GM18502 (cell line): Measurements from ENCODE around the gene DSCAM.

ENCODE experiments used
- ATAC-seq: cut with Tn5 transposase; IDR thresholded peaks from one replicate; pipeline ENCODE4 v1.9.1; 2021; ENCODE audit warnings: mild to moderate bottlenecking; ENCODE audit not compliant: unreplicated experiment, poor library complexity

DSCAM gene

DNA sequence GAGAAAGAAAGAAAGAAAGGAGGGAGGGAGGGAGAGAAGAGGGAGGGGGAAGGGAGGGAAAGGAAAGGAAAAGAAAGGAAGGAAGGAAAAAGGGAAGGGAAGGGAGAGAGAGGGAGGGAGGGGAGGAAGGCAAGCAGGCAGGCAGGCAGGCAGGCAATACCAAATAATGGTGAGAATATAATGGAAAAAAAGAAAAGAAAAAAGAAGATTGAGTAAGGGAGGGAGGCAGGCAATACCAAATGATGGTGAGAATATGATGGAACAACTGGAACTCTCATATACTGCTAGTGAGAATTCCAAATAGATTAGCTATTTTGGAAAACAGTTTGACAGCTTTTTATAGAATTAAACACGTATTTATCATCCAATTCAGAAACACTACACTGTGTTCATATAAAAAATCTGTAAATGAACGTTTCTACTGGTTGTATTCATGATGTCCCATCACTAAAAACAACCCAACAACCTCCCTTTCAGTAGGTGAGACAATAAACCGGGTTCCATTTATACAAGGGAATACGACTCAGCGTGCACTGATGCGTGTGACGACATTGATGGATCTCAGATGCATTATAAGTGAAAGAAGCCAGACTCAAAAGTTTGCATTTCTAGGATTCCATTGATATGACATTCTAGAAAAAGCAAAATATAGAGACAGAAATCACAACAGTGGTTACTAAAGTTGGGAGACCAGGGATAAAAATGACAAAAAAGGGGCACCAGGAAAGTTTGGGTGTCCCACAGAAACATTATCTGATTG lies 226.4 kb downstream of the DSCAM start:
- no peak for ATAC-seq

DNA sequence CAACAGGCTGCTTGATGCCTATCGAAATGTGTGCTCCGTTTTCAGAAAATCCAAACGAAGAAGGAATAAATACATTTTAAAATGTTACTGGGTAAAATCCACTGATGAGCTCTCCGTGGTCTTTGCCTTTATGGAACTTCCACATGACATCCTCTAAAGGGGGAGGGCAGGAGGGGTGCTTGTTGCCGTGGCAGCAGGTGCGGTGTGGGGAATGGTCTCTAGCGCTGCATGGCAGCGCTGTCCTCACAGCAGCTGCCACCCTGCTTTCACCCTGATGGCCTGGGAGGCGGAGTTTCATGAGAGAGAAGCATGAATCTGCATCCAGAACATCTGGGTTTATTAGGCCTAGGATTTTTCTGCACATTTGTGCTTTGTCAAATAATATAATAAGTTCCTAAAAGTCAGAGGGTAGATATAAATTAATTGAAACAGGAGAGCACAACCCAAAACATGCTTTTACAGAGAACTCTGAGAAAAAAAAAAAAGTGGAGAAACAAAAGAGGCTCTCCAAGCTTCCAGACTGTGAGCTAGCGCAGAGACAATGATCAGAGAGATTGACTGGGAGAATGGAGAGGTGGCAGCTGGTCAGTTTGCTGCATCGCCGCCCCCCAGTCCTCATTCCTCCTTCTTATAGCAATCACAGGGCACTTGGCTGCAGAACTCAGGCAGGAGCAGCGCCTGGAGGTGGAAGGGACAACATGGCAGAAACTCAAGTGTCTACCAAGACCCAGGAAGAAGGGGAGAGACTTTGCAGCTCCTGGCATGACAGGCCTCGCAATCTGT lies 228.6 kb downstream of the DSCAM start:
- ATAC-seq, result no peak

- ATAC-seq, result no peak
These were observed 230.6 kb downstream of the DSCAM start for GRCh38 chr21:40616377-40616704.

GRCh38 chr21:40615505-40616376 lies 231.2 kb downstream of the DSCAM start:
- no peak for ATAC-seq

DNA sequence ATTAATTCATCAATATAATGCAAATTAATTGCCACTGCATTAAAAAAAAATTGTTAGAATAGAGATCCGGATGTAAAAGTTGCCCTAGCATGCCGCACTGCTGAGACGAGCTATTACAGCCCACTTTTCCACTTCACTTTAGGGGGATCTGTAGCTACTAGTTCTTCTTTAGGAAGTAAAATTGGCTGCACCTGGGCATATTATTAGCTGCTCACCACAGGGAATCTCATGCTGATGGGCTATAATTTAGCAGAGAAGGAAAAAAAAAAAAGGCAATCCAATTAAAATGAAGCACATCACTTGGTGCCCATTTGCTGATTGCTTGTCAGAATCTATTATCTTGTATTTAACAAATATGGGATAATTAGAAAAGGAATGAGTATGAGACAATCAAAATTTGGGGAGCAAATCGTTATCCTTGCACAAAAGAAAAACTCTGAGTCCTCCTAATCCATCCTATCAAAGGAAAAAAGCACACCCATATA lies 233.4 kb downstream of the DSCAM start:
- ATAC-seq, result no peak

DNA sequence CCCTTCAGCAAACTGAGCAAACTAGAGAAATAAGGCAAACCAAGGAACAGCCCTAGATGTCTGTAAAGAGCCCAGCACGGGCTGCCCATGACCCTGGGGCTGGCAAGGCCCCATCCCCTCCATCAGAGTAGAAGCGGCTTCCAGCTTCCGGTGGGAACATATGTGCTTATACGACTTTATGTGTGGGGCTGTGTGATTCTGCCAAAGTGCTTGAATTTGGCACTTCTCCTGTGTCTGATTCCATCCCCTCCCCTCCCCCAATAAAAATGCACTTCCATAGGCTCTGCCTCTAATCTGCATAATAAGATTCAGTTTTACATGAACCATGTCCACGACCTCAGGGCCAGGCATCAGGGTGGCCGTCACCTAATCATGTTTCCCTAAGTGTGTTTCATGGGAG lies 236.6 kb downstream of the DSCAM start:
- no peak for ATAC-seq

DNA sequence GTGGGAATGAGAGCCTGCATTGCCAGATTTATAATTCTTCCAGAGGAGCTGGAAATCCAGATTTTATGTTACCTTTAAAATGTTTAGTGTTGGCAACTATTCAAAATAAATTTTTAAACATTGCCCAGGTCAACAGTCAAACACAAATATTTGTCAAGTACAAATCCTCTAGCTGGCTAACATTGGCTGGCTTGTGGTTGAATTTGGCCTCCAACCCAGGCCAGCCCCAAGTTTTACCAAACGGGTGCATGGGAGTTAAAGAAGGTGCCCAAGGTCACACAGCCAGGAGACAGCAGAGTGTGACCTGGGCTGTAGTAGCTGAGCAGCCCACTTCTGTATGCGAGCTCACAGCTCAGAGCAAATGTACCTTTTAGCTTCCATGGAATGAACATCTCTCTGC lies 240.6 kb downstream of the DSCAM start:
- ATAC-seq, result no peak

DNA sequence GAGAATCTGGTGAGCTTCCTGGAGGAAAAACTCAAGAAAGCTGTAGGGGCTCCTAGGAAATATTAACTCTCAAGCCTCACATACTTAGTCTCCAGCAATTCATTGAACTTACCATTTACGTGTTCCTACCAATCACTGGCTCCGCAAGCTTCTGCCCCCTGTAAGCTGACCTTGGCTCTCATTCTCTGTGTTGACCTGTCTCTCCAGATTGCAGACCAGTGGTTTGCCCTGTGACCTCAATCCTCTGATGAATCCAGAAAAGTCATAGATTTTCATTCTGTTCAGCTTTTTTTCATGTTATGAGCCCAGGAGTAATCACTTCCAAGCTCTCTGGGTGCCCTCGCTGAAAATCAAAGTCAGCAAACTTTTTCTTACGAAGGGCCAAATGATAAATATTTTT lies 241.9 kb downstream of the DSCAM start:
- no peak for ATAC-seq

DNA sequence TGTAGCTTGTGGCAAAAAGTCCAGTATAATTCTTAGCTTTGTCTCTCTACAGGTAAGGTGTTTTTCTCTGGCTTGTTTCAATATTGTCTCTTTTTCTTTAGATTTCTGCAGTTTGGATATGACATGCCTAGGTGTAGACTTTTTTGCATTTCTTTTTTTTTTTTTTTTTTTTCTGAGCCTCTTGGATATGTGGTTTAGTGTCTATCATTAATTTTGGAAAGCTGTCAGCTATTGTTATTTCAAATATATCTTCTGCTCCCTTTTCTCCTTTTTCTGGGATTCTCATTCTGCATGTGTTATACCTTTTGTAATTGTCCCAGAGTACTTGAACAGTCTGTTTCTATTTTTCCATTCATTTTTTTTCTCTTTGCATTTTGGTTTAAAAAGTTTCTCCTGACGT lies 243.2 kb downstream of the DSCAM start:
- no peak for ATAC-seq

- no peak for ATAC-seq
These were observed 244.9 kb downstream of the DSCAM start for GRCh38 chr21:40602080-40602479.

- no peak for ATAC-seq
These were observed 251.2 kb downstream of the DSCAM start for GRCh38 chr21:40595806-40596205.

- ATAC-seq, result no peak
These were observed 259.1 kb downstream of the DSCAM start for GRCh38 chr21:40587736-40588346.

- no peak for ATAC-seq
These were observed 260.4 kb downstream of the DSCAM start for GRCh38 chr21:40586575-40586974.

DNA sequence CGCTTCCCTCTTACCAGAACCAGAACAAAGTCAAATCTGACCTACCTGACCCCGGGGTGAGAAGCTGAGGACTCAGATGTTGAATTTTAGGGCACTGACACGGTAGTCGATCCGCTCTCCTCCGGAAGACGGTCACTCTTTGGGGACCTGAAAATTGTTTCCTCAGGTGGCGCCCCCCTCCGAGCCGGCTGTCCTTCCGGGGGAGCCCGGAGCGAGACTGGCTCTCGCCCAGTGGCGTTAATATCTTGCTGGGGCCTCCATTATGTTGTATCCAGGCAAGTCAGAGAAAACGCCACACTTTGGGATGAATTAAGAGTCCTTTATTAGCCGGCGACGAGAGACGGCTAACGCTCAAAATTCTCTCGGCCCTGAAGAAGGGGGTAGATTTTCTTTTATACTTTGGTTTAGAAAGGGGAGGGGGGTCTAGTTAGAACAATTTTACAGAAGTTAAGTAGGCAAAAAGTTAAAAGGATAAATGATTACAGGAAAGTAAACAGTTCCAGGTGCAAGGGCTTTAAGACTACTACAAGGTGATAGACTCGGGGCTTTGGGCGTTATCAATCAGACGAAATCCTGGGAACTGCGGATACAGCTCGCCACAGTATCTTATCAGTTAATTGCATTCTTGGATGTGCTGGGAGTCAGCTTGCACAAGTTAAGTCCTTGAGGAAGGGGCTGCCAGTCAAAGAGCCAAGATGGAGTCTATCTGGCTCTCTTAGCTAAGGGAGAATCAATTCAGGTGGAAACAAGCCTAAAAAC lies 269.5 kb downstream of the DSCAM start:
- ATAC-seq, result no peak

GRCh38 chr21:40575976-40576375 lies 271.0 kb downstream of the DSCAM start:
- no peak for ATAC-seq

- ATAC-seq, result no peak
These were observed 277.6 kb downstream of the DSCAM start for GRCh38 chr21:40569357-40569756.

DNA sequence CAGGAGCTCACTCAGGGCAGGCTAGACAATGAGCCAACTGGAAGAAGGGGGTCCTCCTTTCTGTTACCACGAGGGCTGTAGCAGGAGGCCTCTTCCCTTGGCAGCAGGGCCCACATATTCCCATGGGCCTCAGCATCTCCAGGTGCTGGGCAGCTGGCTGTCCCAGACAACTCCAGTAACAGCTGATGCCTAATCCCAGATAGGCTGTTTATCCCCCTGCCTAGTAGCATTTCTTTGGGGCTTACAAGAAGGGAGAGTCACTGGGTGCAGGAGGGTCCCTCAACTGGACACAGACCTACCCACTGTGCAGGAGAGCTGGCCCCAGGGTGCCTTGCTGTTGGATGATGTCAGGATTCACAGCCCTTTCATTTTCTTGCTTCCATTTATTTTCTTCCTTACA lies 278.2 kb downstream of the DSCAM start:
- ATAC-seq, result no peak

DNA sequence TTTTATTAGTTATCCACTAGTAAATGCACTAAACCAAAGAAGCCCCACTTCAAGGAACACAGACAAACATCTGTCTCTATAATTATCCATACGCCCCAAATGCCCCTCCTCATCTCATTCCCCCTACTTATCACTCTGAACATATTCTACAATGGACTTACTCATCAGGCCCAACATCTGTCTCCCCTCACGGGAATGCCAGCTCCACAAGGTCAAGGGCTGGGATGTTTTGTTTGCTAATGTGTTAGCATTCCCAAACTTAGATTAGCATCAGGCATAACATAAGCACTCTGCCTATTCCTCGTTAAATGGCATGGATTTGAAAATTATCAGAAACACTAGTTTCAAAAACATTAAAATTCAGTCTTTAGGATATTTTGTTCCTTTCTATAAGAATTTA lies 279.5 kb downstream of the DSCAM start:
- ATAC-seq, result no peak

DNA sequence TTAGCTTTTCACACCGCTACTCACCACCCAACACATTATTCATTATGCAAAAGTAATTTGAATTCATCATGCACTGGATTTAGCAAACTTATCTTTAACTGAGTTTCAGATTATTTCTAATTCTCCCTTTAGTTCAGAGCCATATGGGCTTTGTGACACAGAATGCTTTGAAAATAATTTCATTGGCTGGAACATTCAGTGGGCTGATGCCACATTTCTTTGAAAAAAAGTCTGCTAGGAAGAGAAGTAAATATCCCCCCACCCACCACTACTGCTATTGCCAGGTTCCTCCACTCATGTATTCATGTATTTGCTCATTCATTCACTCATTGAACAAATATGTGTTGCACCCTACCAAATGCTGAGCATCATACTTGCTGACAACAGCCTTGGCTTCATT lies 280.5 kb downstream of the DSCAM start:
- no peak for ATAC-seq

DNA sequence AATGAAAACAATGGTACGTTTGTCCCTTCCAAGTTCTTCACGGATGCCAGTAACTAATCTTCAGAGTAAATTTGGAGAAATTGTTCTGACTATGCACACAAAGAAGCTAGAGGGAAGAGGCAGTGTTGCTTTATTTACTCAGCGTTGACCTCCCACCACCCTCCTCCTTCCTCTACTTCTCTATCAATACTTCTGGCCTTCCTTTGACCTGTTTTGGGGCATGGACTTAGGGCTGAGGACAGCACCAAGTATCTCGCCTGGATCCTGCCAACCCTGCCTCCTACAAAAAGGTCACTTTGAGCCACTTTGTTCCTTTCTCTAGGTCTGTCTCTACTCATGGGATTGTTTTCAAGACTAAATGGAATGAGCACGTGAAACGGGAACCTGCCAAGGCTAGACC lies 282.6 kb downstream of the DSCAM start:
- no peak for ATAC-seq
